Posterior cingulate gyrus (tissue), 11 donors: Measurements from ENCODE around the gene GATAD2B.
"Not testable (repeated sequence)": the region's sequence is repeated elsewhere in the genome, so short reads cannot be mapped to it uniquely, and the experiment has no call there.

Source experiments
- DNase-seq, 10 donors: peaks; one replicate each; pipeline versions ENCODE4 v3.0.0 to v3.0.0-alpha.2; 2020 to 2021; ENCODE audit warnings: mixed read lengths in 3 of 10
- intact Hi-C: fragments of 100-400 bp; cut with DNase I; formaldehyde crosslinking; loops from one replicate; pipeline ENCODE4 v1.15.1; 2023

The GATAD2B gene

DNA sequence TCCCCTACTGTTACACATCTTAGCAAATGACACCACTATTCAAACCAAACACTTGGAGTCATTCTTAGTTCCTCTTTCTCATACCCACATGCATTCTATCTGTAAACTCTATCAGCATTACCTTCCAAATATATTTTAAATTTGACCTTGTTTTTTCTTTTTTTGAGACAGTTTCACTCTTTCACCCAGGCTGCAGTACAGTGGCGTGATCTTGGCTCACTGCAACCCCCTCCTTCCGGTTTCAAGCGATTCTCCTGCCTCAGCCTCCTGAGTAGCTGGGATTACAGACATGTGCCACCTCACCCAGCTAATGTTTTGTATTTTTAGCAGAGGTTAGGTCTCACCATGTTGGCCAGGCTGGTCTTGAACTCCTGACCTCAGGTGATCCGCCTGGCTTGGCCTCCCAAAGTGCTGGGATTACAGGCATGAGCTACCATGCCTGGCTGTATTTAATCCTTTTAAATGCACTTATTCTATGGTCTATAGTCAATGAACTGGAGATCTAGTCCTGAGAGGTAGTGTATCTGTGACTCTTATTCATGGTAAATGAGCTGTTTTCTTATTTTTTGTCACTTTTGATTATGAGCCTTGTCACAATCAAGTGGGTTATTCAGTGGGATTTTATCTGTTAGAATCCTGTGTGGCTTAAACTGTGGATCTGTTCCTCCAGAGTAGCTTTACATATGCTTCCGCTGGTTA, 73.1 kb downstream of the GATAD2B start:
- intact Hi-C loops: no loop called here
- no peak for DNase-seq

DNA sequence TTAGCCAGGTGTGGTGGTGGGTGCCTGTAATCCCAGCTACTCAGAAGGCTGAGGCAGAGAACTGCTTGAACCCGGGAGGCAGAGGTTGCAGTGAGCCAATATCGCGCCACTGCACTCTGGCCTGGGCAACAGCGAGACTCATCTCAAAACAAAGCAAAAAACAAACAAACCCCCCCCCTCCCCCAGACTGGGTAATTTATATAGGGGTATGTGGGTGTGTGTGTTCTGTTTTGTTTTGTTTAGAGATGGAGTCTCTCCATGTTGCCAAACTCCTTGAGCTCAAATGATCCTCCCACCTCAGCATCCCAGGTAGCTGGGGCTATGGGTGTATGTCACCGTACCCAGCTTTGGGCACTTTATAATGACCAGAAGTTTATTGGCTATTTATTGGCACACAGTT, 74.0 kb downstream of the GATAD2B start:
- intact Hi-C loops: no loop called here
- no peak for DNase-seq

DNA sequence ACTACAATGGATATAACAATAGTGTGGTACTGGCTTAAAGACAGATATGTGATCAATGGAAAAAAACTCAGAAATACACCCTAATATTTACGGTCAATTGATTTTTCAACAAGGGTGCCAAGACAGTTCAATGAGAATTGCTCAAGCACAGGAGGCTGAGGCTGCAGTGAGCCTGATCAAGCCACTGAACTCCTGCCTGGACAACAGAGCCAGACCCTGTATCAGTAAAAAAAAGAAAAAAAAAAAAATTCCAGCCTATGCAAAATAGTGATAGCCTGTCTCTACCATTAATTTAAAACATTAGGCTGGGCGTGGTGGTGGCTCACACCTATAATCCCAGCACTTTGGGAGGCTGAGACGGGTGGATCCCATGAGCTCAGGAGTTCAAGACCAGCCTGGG, 77.6 kb downstream of the GATAD2B start:
- no peak for DNase-seq
- intact Hi-C loops: no loop called here

DNA sequence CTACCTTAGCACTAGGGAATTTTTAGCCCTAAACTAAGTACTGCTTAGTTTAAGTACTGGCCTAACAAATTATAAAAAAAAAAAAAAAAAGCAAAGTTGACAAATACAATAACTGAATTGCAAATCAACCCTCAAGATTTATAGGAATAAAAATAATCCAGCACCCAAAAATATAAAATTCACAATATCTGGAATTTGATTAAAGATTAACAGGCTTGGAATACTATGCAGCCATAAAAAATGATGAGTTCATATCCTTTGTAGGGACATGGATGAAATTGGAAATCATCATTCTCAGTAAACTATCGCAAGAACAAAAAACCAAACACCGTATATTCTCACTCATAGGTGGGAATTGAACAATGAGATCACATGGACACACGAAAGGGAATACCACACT, 78.4 kb downstream of the GATAD2B start:
- intact Hi-C loops, DNase-seq: not testable (repeated sequence)

DNA sequence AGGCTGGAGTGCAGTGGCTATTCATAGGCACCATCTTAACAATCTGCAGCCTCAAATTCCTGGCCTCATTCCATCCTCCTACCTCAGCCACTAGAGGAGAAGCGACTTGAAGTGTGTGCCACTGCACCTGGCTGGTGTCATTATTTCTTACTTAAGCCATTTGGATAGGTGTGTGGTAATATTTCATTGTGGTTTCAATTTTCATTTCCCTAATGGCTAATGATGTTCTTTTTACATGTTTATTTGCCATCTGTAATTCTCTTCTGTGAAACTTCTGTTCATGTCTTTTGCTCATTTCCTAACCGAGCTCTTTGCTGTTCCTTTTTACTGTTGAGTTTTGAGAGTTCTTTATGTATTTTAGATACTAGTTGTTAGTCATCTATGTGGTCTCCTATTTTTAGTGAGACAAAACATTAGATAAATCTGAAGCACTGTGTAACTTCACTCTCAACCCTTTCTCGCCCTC, 80.7 kb downstream of the GATAD2B start:
- no peak for DNase-seq
- intact Hi-C loops: no loop called here

DNA sequence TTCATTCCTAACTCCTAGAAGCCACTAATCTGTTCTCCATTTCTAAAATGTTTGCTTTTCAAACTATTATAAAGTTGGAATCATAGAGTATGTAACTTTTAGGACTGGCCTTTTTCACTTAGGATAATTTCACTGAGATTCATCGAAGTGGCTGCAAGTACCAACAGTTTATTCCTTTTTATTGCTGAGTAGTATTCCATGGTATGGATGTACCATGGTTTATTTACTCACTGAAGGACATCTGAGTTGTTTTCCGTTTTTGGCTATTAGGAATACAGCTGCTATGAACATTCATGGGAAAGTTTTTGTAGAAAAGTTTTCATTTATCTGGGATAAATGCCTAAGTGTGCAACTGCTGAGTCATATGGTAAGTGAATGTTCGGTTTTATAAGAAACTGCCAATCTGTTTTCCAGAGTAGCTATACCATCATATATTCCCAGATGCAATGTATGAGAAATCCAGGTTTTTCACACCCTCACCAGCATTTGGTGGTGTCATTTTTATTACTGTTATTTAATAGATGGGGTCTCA, 81.2 kb downstream of the GATAD2B start:
- intact Hi-C loops: no loop called here
- no peak for DNase-seq

DNA sequence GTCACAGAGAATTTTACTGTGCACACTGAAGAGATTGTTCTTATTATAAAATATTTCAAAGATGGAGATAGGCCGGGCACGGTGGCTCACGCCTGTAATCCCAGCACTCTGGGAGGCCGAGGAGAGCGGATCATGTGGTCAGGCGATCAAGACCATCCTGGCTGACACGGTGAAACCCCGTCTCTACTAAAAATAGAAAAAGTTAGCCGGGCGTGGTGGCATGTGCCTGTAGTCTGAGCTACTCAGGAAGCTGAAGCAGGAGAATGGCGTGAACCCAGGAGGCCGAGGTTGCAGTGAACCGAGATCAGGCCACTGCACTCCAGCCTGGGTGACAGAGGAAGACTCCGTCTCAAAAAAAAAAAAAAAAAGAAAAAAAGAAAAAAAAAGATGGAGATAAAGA, 82.0 kb downstream of the GATAD2B start:
- peak in 1 of 10 donors; percentile 81 for DNase-seq
- intact Hi-C loops: not testable (repeated sequence)

DNA sequence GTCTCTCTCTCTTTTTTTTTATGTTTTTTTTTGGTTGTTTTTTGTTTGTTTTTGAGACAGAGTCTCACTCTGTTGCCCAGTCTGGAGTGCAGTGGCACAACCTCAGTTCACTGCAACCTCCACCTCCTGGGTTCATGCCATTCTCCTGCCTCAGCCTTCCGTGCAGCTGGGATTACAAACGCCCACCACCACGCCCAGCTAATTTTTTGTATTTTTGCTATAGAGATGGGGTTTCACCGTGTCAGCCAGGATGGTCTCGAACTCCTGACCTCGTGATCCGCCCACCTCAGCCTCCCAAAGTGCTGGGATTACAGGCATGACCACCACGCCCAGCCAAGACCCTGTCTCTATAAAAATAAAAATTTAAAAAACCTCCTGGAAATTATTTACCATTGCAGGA, 88.8 kb downstream of the GATAD2B start:
- DNase-seq, intact Hi-C loops: not testable (repeated sequence)

DNA sequence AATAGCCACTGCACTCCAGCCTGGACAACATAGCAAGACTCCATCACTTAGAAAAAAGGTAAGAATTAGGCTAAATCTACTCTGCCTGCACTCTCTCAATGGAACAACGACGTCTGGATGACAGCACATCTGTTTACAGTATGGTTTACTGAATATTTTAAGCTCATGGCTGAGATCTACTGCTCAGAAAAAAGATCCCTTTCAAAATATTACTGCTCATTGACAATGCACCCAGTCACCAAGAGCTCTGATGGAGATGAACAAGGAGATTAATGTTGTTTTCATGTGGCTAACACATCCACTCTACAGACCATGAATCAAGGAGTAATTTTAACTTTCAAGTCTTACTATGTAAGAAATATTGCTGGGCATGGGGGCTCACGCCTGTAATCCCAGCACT, 89.6 kb downstream of the GATAD2B start:
- intact Hi-C loops: no loop called here
- DNase-seq: no peak

DNA sequence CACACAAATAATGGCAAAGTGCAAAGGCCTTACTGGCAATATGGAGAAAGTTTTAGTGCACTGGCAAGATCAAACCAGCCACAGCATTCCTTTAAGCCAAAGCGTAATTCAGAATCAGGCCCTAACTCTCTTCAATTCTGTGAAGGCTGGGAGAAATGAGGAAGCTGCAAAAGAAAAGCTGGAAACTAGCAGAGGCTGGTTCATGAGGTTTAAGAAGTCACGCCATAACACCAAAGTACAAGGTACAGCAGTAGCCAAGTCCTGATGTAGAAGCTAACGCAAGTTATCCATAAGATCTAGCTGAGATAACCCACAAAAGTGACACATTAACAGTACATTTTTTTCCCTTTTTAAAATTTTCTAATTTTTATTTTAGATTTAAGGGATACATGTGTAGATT, 90.5 kb downstream of the GATAD2B start:
- DNase-seq: no peak
- intact Hi-C loops: no loop called here

DNA sequence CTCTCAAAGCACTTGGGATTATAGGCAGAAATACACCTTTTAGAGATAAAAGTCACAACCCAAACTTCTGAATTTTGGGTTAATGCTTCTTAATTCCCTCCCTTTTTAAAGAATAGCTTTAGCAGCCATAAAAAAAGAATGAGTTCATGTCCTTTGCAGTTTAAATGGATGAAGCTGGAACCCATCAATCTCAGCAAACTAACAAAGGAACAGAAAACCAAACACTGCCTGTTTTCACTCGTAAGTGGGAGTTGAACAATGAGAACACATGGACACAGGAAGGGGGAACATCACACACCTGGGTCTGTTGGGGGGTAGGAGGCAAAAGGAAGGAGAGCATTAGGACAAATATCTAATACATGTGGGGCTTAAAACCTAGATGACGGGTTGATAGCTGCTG, 91.7 kb downstream of the GATAD2B start:
- no peak for DNase-seq
- intact Hi-C loops: no loop called here

DNA sequence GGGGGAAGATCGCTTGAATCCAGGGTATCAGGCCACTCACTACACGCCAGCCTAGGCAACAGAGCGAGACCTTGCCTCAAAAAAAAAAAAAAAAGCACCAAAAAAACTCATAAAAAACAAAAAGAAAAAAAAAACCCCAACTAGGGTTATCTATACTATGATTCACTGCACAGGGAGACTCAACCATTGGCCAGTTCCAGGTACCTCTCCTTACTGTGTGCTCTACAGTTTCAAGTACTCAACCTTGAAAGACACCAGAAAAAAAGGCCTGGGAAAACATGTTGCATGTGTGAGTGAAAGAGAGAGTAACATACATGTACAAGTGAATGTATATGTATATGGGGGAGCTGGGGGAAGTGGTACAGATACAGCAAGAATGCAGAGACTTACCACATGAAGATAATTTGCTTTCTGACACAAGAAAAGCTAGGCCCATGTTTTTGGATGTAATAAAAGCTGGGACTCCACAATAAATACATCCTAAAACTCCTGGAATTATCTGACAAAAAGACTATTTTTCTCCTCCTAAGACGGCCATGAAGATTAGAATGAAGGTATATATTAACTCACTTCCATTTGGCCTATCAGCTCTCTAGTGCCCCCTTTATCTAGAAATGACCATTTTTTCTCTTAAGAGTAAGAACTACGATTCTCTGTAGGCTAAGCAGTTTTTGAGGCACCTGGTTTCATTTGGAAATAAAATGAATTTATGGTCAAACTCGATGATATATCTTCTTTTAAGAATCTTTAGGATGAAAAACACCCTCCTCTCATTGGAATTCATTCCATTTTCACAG, 95.4 kb downstream of the GATAD2B start:
- intact Hi-C loops: loop anchor here (10.0 kb wide), 1 partner anchor 57 kb away; no protein-coding TSS in a partner anchor
- DNase-seq: no peak

DNA sequence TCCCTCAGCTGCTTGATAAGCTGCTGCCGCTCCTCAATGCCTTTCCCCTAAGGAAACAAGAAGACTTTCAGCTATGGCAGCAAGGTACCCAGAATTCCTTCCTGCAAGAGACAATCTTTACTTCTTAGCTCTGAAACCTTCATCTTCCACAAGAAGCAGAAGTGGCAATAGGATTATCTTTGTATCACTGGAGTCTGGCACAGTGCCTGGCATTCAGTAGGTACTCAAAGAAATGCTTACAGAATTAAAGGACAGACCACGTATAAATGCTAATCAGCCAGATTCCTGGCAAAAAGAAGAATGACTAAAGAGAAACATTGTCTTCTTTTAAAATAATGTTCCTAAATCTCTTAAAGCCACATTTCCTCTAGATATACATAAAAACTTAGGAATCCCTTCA, 103.9 kb downstream of the GATAD2B start:
- DNase-seq: no peak
- intact Hi-C loops: no loop called here

DNA sequence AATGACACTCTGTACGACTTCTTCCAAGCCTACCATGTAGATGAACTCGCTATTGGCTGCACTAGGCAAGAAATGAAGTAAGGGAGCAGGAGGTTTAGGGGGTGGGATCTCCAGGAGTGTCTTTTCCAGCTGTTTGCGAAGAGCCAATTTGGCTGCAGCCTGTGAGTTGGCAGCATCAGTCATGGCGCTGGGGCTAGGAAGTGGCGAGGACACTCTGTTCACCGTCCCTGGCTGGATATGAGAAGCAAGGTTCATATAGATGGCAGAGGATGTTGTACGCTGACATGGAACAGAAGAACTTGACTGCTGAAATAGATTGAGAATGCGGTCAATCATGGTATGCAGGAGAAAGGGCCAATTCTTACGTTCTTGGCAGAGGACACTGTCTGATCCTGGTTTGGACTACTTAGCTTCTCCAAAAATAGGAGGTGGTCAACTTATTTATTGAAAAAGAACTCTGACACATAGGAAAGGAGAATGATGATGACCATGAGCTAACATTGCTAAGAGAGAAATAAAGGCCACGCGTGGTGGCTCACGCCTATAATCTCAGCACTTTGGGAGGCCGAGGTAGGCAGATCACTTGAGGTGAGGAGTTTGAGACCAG, 106.4 kb downstream of the GATAD2B start:
- intact Hi-C loops: no loop called here
- peak in 1 of 10 donors; percentile 18 for DNase-seq

DNA sequence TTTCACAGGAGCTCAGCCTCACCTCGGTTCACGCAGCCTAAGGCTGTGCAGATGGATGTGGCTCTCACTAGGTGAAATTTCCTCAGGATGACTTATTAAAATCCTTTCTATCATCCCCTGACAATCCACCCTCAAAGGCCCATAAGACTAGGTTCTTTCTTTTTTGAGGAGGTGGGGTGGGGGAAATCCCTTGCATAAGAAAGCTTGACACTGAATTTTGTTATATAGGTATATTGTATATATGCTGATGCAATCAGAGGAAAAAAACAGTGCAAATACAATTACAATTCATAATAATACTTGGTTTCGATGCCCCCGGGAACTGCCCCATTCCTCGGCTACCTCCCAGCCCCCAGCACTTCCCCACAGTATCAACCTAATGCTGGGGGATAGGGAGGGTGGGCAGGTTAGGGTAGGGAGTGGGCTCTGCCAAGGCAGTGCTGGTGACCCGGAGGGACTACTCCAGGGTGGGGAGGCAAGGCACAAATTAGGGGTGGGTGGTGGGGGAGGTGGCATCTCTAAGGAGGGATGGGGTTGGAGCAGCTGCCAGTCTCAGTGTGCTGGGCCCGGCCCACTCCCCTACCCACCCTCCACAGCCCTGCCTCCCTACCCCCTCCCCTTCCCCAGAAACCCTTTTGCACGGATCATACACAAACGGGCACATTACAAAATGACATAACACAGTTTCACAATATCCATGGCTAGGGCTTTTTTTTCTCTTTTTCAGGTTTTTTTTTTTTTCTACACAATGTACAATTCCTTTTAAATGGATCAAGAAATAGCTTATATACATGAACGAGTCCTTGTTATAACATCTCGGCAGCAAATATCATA, 116.7 kb downstream of the GATAD2B start:
- DNase-seq: peak in 1 of 10 donors; percentile 11
- intact Hi-C loops: no loop called here

DNA sequence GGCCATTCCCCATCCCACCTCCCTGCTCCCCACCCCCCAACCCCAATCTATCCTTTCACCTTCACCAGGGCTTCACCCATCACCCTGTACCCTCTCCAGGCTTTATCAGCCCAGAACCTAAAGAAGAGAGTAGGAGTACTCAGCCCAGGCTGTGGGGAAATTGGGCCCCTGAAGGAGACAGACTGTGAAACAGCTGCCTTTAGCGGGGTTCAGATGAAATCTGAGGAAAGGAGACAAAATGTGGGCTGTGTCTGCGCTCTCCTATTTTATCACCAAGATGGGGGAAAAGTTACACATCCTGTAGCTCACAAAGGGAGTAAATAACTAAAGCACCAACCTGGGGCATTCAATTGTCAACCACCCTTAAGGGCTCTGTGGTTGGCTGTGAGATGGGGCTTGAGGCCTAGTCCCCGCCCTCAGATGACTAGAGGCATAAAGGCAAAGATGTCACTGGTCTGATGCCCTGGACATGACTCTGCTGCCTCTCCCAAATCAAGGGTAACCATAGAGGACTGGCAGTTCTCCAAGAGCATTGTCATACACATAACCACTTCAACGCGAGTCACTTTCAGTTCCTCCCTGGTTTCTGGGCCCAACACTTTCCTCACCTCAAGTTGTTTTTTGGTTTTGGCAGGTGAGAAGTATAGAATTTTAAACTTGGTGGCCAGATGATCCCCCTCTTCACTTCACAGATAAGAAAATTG, 117.6 kb downstream of the GATAD2B start:
- intact Hi-C loops: no loop called here
- DNase-seq: peak in 1 of 10 donors; percentile 9

DNA sequence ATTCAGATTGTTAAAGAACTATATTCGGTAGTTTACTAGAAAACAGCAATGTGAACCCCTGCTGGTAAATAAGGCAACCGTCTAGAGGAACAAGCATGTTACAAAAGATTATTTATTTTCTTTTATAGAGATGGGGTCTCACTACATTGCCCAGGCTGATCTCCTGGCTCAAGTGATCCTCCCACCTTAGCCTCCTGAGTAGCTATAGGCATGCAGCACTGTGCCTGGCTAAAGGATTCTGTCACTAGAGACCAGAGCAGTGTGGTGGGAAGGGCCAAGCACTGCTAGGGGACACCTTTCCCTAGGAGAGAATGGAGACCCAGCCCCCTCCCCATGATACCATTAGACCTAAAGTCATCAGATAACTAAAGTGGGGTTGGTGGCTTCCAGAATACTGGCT, 118.7 kb downstream of the GATAD2B start:
- no peak for DNase-seq
- intact Hi-C loops: no loop called here

DNA sequence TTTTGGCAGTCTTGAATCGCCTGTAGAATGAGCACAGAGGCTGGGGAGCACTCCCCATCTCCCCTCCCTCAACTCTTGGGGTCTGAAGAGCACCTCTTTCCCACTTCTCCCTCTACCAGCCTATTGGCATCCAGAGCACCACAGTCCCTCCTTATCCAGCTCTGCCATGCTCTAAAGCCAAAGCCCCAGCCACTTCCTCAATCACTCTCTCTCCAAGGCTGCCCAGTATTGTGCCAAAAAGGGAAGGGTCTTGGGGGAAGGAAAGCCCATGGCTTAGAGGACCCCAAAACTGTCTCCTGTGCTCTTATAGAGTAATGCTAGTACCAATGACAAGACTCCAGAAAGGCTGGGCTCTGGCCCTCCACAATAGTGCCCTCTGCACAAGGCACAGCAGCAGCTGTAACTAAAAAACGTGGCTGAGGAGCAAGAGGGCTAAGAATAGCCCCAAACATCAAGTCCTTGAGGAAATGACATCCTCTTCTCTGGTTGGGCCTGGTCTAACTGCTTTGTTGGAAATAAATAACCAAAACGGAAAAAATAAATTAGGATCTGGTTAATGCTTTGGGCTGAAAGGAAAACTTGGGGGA, 119.2 kb downstream of the GATAD2B start:
- DNase-seq: peak in 1 of 10 donors; percentile 38
- intact Hi-C loops: no loop called here
